Measurements from ENCODE around the gene CCDC83. TPM values are rescaled to one million over a fixed set of nuclear protein-coding genes. Genes with fewer than 3 reads are reported as not detected.

Gene CCDC83
- total RNA-seq, result not detected

DNA sequence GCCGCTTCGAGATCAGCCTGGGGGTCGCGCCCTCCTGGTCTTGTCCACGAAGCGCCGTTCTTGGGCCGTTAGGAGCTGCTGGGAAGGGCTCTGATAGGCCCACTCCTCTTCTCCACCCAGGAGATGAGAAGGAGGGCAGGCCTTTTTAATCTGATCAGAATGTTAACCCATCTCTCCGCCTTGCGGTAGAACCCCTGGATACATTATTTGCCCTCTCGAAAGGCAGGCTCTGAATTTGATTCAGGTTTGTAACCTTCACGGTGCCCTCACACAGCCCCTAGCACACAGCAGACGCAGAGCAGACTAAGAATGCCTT lies at the start of gene CCDC83:
Gene CCDC83 (plus strand): TSS at position 43 of the 316 bp plus-strand sequence. CDS start 9,741 bp downstream, outside the sequence.
- ChIA-PET CTCF (interaction anchor here (0.5 to 2.2 kb wide), 77 partner anchors 9 to 951 kb away, joined by 3 to 25 read pairs (median 4); partner anchors contain the start of genes CCDC89, PICALM and TMEM126A), POLR2A (no interaction called here)
- Mint-ChIP-seq H3K27ac (peak within 1 kb of the TSS; percentile 93), H3K4me1 (peaks cover 18% of the 10 kb centered on the region), H3K27me3 (peaks cover 3% of the 10 kb centered on the region), H3K9me3 (peaks cover 2% of the 10 kb centered on the region), H3K4me3 (peak within 1 kb of the TSS; percentile 86), H3K36me3 (ENCODE audit: low read depth) (peaks cover 9% of the 10 kb centered on the region)
- DNase-seq, result no peak

DNA sequence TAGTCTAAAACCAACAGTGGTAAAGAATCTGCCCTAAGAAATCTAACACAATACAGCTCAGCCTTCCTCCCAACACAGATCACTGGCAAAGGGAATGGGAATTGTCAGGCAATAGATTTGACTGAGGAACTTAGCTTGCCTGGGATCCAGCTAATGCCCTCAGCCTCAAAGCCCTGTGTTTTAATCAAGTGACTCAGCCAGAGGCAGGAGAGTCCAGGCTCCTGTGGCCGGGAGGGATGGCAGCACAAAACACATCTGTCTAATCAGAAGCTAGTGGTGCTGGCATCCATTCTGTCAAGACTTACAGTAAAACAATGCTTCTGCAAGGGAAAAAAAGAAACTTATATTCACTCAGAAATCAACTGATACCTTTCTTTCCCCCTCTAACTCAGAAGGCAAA lies 49.8 kb upstream of the CCDC83 start:
- Mint-ChIP-seq H3K36me3 (ENCODE audit: low read depth) (peaks cover 27% of the 10 kb centered on the region), H3K9me3 (peaks cover 12% of the 10 kb centered on the region), H3K4me3 (no peak overlapping the region), H3K27me3 (no peaks in the 10 kb centered on the region), H3K27ac (no peak overlapping the region), H3K4me1 (peaks cover 33% of the 10 kb centered on the region)
- DNase-seq, result no peak
- ChIA-PET CTCF (interaction anchor here (0.6 to 1.3 kb wide), 2 partner anchors 16 to 680 kb away, joined by 3 to 6 read pairs; no protein-coding TSS in a partner anchor), POLR2A (interaction anchor here (0.6 kb wide), 1 partner anchor 105 kb away, joined by 4 read pairs; no protein-coding TSS in a partner anchor)

DNA sequence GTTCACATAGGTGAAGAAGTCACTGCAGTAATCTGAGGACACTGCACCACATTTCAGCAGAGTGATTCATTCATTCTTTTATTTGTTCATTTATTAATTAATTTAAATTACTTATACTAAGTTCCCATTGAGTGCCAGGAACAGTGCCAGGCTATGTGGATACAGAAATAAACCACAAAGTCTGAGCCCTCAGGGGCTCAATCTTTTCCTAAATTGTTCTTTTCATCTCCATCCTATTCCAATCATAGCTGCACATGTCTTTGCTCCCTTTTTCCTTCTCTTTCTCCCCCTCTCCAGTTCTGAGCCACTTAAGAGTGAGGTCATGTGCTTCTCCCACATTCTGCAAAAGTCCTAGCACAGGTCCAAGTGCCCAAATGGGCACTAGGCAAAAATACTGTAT lies 49.2 kb upstream of the CCDC83 start:
- H3K27ac Mint-ChIP-seq, result no peak overlapping the region
- H3K9me3 Mint-ChIP-seq, result peaks cover 6% of the 10 kb centered on the region
- ChIA-PET CTCF (no interaction called here), POLR2A (interaction anchor here (0.6 kb wide), 1 partner anchor 106 kb away, joined by 4 read pairs; no protein-coding TSS in a partner anchor)
- H3K36me3 Mint-ChIP-seq (ENCODE audit: low read depth), result peaks cover 21% of the 10 kb centered on the region
- no peak for DNase-seq
- no peak overlapping the region for H3K4me3 Mint-ChIP-seq
- H3K27me3 Mint-ChIP-seq, result no peaks in the 10 kb centered on the region
- H3K4me1 Mint-ChIP-seq, result peaks cover 29% of the 10 kb centered on the region

DNA sequence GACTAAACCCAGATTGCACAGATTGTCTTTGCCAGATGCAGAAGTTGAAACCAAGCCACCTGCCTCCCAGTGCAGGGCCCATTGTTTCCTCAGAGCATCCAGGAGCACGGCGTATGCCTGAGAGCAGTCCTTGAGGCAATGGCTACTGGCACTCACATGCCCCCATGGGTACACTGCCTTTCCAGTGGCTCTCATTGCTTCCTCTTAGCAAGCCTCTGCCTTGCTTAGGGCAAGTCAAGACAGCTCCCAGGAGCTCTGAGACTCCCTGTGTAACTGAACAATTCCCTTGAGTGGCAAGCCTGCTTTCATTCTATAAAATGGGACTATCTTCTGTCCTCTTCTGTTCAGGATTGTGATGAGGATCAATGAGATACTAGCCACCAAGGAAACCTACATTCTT lies 48.3 kb upstream of the CCDC83 start:
- Mint-ChIP-seq H3K27me3 (no peaks in the 10 kb centered on the region), H3K9me3 (peaks cover 3% of the 10 kb centered on the region), H3K4me3 (no peak overlapping the region), H3K27ac (no peak overlapping the region), H3K4me1 (peaks cover 32% of the 10 kb centered on the region), H3K36me3 (ENCODE audit: low read depth) (peaks cover 15% of the 10 kb centered on the region)
- DNase-seq, result no peak
- POLR2A ChIA-PET, result no interaction called here
- CTCF ChIA-PET, result interaction anchor here (1.4 kb wide), 1 partner anchor 27 kb away, joined by 5 read pairs; no protein-coding TSS in a partner anchor

- ChIA-PET CTCF (interaction anchor here (0.5 to 1.9 kb wide), 5 partner anchors 11 to 70 kb away, joined by 3 to 10 read pairs (median 5); partner anchors contain the start of gene CCDC83), POLR2A (no interaction called here)
- Mint-ChIP-seq H3K27ac (no peak overlapping the region), H3K4me3 (peak overlapping the region; percentile 88), H3K27me3 (peaks cover 10% of the 10 kb centered on the region), H3K9me3 (no peaks in the 10 kb centered on the region), H3K4me1 (peaks cover 38% of the 10 kb centered on the region), H3K36me3 (ENCODE audit: low read depth) (peaks cover 4% of the 10 kb centered on the region)
- no peak for DNase-seq
Measured at GRCh38 chr11:85809191-85809590, 46.0 kb upstream of the CCDC83 start.

DNA sequence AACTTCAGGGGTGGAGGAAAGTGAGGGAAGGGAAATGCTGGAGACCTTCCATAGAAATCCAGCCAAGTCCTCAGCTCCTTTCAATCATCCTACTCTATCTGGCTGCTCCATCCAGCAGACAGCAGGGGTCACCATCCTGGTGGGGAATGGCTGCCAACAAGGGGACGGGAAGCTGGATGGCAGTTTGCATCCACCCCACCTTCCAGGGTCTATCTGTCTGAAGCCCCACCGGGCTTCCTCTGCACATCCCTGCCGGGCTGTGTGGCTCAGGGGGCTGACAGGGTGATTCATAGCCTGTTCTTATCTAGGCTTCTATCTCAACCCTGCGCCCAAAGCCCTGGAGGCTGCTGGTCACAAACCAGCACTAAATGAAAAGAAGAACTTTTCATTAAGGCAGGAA lies 45.3 kb upstream of the CCDC83 start:
- peak overlapping the region; percentile 82 for H3K27ac Mint-ChIP-seq
- no peaks in the 10 kb centered on the region for H3K9me3 Mint-ChIP-seq
- peaks cover 38% of the 10 kb centered on the region for H3K4me1 Mint-ChIP-seq
- POLR2A ChIA-PET, result no interaction called here
- peaks cover 12% of the 10 kb centered on the region for H3K27me3 Mint-ChIP-seq
- peaks cover 1% of the 10 kb centered on the region for H3K36me3 Mint-ChIP-seq (ENCODE audit: low read depth)
- peak; percentile 13 for DNase-seq
- peak overlapping the region; percentile 88 for H3K4me3 Mint-ChIP-seq
- CTCF ChIA-PET, result interaction anchor here (0.6 to 1.9 kb wide), 4 partner anchors 11 to 70 kb away, joined by 3 to 10 read pairs (median 8); partner anchors contain the start of gene CCDC83

GRCh38 chr11:85810521-85810870 lies 44.7 kb upstream of the CCDC83 start:
- Mint-ChIP-seq H3K4me3 (peak overlapping the region; percentile 88), H3K27me3 (peaks cover 13% of the 10 kb centered on the region), H3K27ac (peak overlapping the region; percentile 82), H3K9me3 (no peaks in the 10 kb centered on the region), H3K36me3 (ENCODE audit: low read depth) (no peaks in the 10 kb centered on the region), H3K4me1 (peaks cover 40% of the 10 kb centered on the region)
- ChIA-PET CTCF (interaction anchor here (0.6 to 1.9 kb wide), 4 partner anchors 12 to 116 kb away, joined by 3 to 10 read pairs (median 8); no protein-coding TSS in a partner anchor), POLR2A (no interaction called here)
- DNase-seq, result peak; percentile 7

GRCh38 chr11:85810871-85811611 lies 44.1 kb upstream of the CCDC83 start, which contains the start of gene SYTL2:
SYTL2 (minus strand) TSS chr11:85811141; CDS start chr11:85757725, 53,416 bp downstream.
- Mint-ChIP-seq H3K4me3 (peak within 1 kb of the TSS; percentile 88), H3K27ac (peak within 1 kb of the TSS; percentile 84), H3K9me3 (no peaks in the 10 kb centered on the region), H3K36me3 (ENCODE audit: low read depth) (no peaks in the 10 kb centered on the region), H3K4me1 (peaks cover 41% of the 10 kb centered on the region), H3K27me3 (peaks cover 13% of the 10 kb centered on the region)
- ChIA-PET POLR2A (no interaction called here), CTCF (interaction anchor here (0.9 to 1.9 kb wide), 4 partner anchors 12 to 116 kb away, joined by 3 to 10 read pairs (median 6); no protein-coding TSS in a partner anchor)
- peak; percentile 74 for DNase-seq

DNA sequence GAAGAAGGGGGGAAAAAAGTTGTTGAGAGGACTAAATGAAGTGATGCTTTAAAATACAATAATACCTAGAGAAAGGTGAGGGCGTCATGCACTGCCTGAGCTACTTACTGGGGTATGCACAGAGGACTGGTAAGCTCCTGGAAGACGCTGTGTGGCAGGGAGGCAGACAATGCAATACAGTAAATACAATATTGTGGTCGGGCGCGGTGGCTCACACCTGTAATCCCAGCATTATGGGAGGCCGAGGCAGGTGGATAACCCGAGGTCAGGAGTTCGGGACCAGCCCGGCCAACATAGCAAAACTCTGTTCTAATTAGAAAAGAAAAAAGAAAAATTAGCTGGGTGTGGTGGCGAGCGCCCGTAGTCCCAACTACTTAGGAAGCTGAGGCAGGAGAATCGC lies 43.6 kb upstream of the CCDC83 start:
- no peak for DNase-seq
- H3K27ac Mint-ChIP-seq, result peak overlapping the region; percentile 84
- CTCF ChIA-PET, result interaction anchor here (1.2 kb wide), 1 partner anchor 24 kb away, joined by 3 read pairs; no protein-coding TSS in a partner anchor
- H3K4me3 Mint-ChIP-seq, result peak overlapping the region; percentile 88
- peaks cover 13% of the 10 kb centered on the region for H3K27me3 Mint-ChIP-seq
- H3K36me3 Mint-ChIP-seq (ENCODE audit: low read depth), result no peaks in the 10 kb centered on the region
- H3K4me1 Mint-ChIP-seq, result peaks cover 39% of the 10 kb centered on the region
- POLR2A ChIA-PET, result no interaction called here
- H3K9me3 Mint-ChIP-seq, result no peaks in the 10 kb centered on the region

DNA sequence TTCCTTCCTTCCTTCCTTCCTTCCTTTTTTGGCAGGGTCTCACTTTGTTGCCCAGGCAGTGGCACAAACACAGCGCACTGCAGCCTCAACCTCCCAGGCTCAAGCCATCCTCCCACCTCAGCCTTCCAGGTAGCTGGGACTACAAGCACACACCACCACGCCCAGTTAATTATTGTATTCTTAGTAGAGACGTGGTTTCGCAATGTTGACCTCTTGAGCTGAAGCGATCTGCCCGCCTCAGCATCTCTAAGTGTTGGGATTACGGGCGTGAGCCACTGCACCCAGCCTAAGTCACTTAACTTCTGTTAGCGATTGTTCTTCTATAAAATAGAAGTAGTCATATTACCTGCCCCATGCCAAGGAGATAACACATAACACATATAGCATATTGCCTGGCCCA lies 41.5 kb upstream of the CCDC83 start:
- H3K36me3 Mint-ChIP-seq (ENCODE audit: low read depth), result no peaks in the 10 kb centered on the region
- no peaks in the 10 kb centered on the region for H3K9me3 Mint-ChIP-seq
- peaks cover 13% of the 10 kb centered on the region for H3K27me3 Mint-ChIP-seq
- H3K27ac Mint-ChIP-seq, result no peak overlapping the region
- no peak for DNase-seq
- ChIA-PET POLR2A (interaction anchor here (0.8 kb wide), 1 partner anchor 148 kb away, joined by 3 read pairs; no protein-coding TSS in a partner anchor), CTCF (interaction anchor here (1.3 to 2.1 kb wide), 2 partner anchors 10 to 42 kb away, joined by 3 to 6 read pairs; partner anchors contain the start of gene CCDC83)
- H3K4me3 Mint-ChIP-seq, result no peak overlapping the region
- H3K4me1 Mint-ChIP-seq, result peaks cover 34% of the 10 kb centered on the region

DNA sequence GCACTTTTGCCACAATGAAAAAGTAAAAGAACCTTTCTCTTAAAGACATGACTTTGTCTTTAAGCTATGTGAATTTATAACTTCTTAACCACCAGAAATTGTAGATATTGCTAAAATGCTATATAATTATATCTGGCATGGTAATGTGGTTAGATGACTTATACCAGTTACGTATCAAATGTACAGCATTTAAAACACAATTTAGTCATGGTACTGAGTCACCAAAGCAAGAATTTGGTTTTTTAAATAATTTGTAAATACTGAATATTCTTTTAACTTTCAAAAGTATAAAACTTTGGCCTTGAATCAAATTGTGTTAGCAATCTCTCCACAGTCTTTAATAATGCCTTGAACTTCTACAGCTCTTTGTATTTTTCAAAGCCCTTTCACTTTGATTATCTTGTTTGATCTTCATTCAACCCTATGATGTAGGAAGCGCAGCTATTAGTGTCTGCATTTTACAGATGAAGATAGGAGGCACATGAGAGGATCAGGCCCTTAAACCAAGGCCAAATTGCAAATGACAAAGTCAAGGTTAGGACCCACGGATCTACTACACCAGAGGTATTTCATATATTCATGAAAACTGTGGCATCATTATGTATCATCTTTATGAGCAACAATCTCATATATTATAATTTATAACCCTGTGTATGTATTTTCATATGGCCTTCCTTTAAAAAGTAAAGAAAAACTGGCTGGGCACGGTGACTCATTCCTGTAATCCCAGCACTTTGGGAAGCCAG lies 39.8 kb upstream of the CCDC83 start:
- no peaks in the 10 kb centered on the region for H3K9me3 Mint-ChIP-seq
- no peak for DNase-seq
- H3K36me3 Mint-ChIP-seq (ENCODE audit: low read depth), result no peaks in the 10 kb centered on the region
- H3K27me3 Mint-ChIP-seq, result peaks cover 17% of the 10 kb centered on the region
- CTCF ChIA-PET, result interaction anchor here (2.1 kb wide), 1 partner anchor 8 kb away, joined by 6 read pairs; no protein-coding TSS in a partner anchor
- H3K27ac Mint-ChIP-seq, result no peak overlapping the region
- POLR2A ChIA-PET, result no interaction called here
- peaks cover 18% of the 10 kb centered on the region for H3K4me1 Mint-ChIP-seq
- H3K4me3 Mint-ChIP-seq, result no peak overlapping the region

- H3K27ac Mint-ChIP-seq, result no peak overlapping the region
- no peak overlapping the region for H3K4me3 Mint-ChIP-seq
- peaks cover 11% of the 10 kb centered on the region for H3K36me3 Mint-ChIP-seq (ENCODE audit: low read depth)
- H3K27me3 Mint-ChIP-seq, result peaks cover 8% of the 10 kb centered on the region
- CTCF ChIA-PET, result interaction anchor here (1.4 kb wide), 1 partner anchor 11 kb away, joined by 3 read pairs; no protein-coding TSS in a partner anchor
- peaks cover 35% of the 10 kb centered on the region for H3K4me1 Mint-ChIP-seq
- POLR2A ChIA-PET, result no interaction called here
- DNase-seq, result no peak
- H3K9me3 Mint-ChIP-seq, result peaks cover 4% of the 10 kb centered on the region
Measured at GRCh38 chr11:85819441-85819840, 35.7 kb upstream of the CCDC83 start.
